ENCODE results near the gene MS4A13. TPM values are rescaled to one million over a fixed set of nuclear protein-coding genes. Genes with fewer than 3 reads are reported as not detected.

Gene MS4A13
- total RNA-seq, 1 experiment from 2014 or later: not detected

- no peak for TF ChIP-seq CEBPB (IDR thresholded peaks at IDR 0.05; ENCODE audit: low read depth)
- no peak for TF ChIP-seq YY1 (IDR thresholded peaks at IDR 0.05; ENCODE audit: extremely low read depth, insufficient replicate concordance, low read depth, low read length)
- TF ChIP-seq JUND (IDR thresholded peaks at IDR 0.05): no peak
- no peak for TF ChIP-seq RAD21 (IDR thresholded peaks at IDR 0.05; ENCODE audit: low read depth)
- TF ChIP-seq POLR2A (IDR thresholded peaks at IDR 0.05; ENCODE audit: borderline replicate concordance, extremely low read depth, insufficient read depth, insufficient read length): no peak
- no peak for TF ChIP-seq EGR1 (IDR thresholded peaks at IDR 0.05; ENCODE audit: low read depth)
- TF ChIP-seq SRF (IDR thresholded peaks at IDR 0.05; ENCODE audit: low read depth): no peak
- TF ChIP-seq SP1 (IDR thresholded peaks at IDR 0.05; ENCODE audit: low read depth): no peak
- no peak for TF ChIP-seq ZBTB33 (IDR thresholded peaks at IDR 0.05; ENCODE audit: extremely low read depth, insufficient replicate concordance, low read length)
- TF ChIP-seq EZH2phosphoT487 (IDR thresholded peaks at IDR 0.05; ENCODE audit: borderline replicate concordance): no peak
- no peak for TF ChIP-seq ZNF274 (IDR thresholded peaks at IDR 0.05; ENCODE audit: low read depth, low read length)
- no peak for TF ChIP-seq ATF3 (IDR thresholded peaks at IDR 0.05)
- no peak for TF ChIP-seq SIN3A (IDR thresholded peaks at IDR 0.05; ENCODE audit: low read depth)
- no peak for TF ChIP-seq FOSL1 (IDR thresholded peaks at IDR 0.05; ENCODE audit: low read depth)
- TF ChIP-seq EZH2 (IDR thresholded peaks at IDR 0.05): no peak
- TF ChIP-seq TCF7L2 (IDR thresholded peaks at IDR 0.05; ENCODE audit: borderline replicate concordance, extremely low read depth, insufficient read depth, insufficient read length): no peak
- no peak for TF ChIP-seq ZFX (IDR thresholded peaks at IDR 0.05)
- TF ChIP-seq POLR2AphosphoS5 (IDR thresholded peaks at IDR 0.05; ENCODE audit: low read depth, low read length): no peak
- ChIA-PET CTCF (no interaction called here), RAD21 (ENCODE audit: low non-redundant PET in 1 of 2, low total read pairs in 2 of 2, uncharacterized antibody in 2 of 2, unreplicated experiment in 2 of 2) (no interaction called here), POLR2A (no interaction called here)
- no peak overlapping the region for H3K4me3 ChIP-seq (replicated peaks in 1 of 2; ENCODE audit: low read depth in 1 of 2, low read length in 2 of 2)
- no peaks in the 10 kb centered on the region for H4K20me1 ChIP-seq (ENCODE audit: insufficient read depth)
- no peaks in the 10 kb centered on the region for H3K4me1 ChIP-seq (ENCODE audit: control insufficient read depth in 1 of 2, insufficient read depth in 2 of 2, low read length in 2 of 2)
- DNase-seq (ENCODE audit: low read depth, low spot score) (no peak), ATAC-seq (no peak)
- no peaks in the 10 kb centered on the region for H3K36me3 ChIP-seq (ENCODE audit: control insufficient read depth in 1 of 2, insufficient read depth in 2 of 2, low read length in 2 of 2)
- H3K9me2 ChIP-seq (ENCODE audit: insufficient read depth): no peaks in the 10 kb centered on the region
- H3K79me2 ChIP-seq (ENCODE audit: insufficient read depth, low read length): no peaks in the 10 kb centered on the region
- H2AFZ ChIP-seq (ENCODE audit: low read depth, low read length, poor library complexity, severe bottlenecking): no peak overlapping the region
- no peaks in the 10 kb centered on the region for H3K27me3 ChIP-seq (ENCODE audit: insufficient read depth, low read length)
- BruUV-seq (replicated peaks): no TSS peak
- H3K27ac ChIP-seq (ENCODE audit: low read depth, low read length): no peak overlapping the region
- no peaks in the 10 kb centered on the region for H3K9me3 ChIP-seq (ENCODE audit: control insufficient read depth in 1 of 2, insufficient read depth in 1 of 2, low read depth in 1 of 2, low read length in 2 of 2)
- H3K4me2 ChIP-seq (ENCODE audit: low read length): no peak overlapping the region
- no peak overlapping the region for H3K9ac ChIP-seq (ENCODE audit: low read length)
- intact Hi-C loops (cut with micrococcal nuclease): no loop called here
Observed at GRCh38 chr11:60544077-60544476, 28.9 kb downstream of the MS4A13 start.

All from HCT116 (cell line).